ENCODE results near the gene LLGL1. TPM values are rescaled to one million over a fixed set of nuclear protein-coding genes. Genes with fewer than 3 reads are reported as not detected.

The LLGL1 gene
- polyA plus RNA-seq, 3 donors = 0.52 to 10.8 (median 0.76) TPM

DNA sequence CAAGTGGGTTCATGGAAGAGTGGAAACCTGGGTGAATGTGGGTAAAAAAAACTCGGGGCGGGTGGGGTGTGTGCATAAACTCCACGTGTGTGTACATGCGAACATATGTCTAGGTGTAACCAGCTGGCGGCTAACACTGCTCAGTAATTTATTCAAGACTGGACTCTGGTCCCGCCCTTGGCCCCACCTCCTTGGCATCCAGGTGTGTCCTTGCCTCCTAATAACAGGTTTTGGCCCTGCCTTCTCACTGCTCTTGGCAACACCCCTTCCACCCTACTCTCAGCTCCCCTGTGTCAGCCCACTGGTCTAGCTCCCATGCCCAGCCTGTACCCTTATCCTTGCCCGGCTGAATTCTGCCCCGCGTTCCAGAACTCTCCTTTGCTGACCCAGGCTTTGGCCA is 24.8 kb downstream of the LLGL1 start:
- no peak overlapping the region for H3K4me2 ChIP-seq (replicated peaks; ENCODE audit: extremely low read depth, low read length, poor library complexity, severe bottlenecking)
- Mint-ChIP-seq H3K27ac (peak overlapping the region in 3 of 7 donors; percentile 34 to 73 (median 41)), H3K4me1 (peaks cover 6% of the 10 kb centered on the region), H3K27me3 (ENCODE audit: low read depth in 3 of 3) (peaks cover 0 to 3% (median 1%) of the 10 kb centered on the region in 3 donors), H3K4me3 (no peak overlapping the region), H3K9me3 (no peaks in the 10 kb centered on the region), H3K36me3 (peaks cover 91 to 99% of the 10 kb centered on the region in 2 donors)
- H2AFZ ChIP-seq (ENCODE audit: insufficient read depth, low read depth, low read length, poor library complexity, severe bottlenecking) = no peak overlapping the region
- H3K27me3 ChIP-seq (ENCODE audit: control insufficient read depth in 2 of 2, insufficient read depth in 2 of 2, low read length in 2 of 2) = no peaks in the 10 kb centered on the region
- no peak overlapping the region for H3K9ac ChIP-seq (ENCODE audit: insufficient read depth, low read length, poor library complexity, severe bottlenecking)
- H3K4me3 ChIP-seq (replicated peaks in 1 of 3; ENCODE audit: low read depth in 2 of 3, low read length in 3 of 3) = no peak overlapping the region
- no peaks in the 10 kb centered on the region for H3K4me1 ChIP-seq (ENCODE audit: control insufficient read depth in 1 of 2, insufficient read depth in 2 of 2, low read length in 2 of 2)
- H3K79me2 ChIP-seq (ENCODE audit: insufficient read depth, low read length) = peaks cover 5% of the 10 kb centered on the region
- DNase-seq = no peak
- TF ChIP-seq CTCF (IDR thresholded peaks at IDR 0.05) = no peak
- H3K9me3 ChIP-seq (replicated peaks in 1 of 2; ENCODE audit: control insufficient read depth in 1 of 2, insufficient read depth in 1 of 2, low read length in 2 of 2) = no peaks in the 10 kb centered on the region
- intact Hi-C loops (cut with micrococcal nuclease) = no loop called here
- H3K27ac ChIP-seq (ENCODE audit: low read depth in 1 of 2, low read length in 2 of 2) = no peak overlapping the region
- peaks cover 87 to 97% of the 10 kb centered on the region in 2 donors for H3K36me3 ChIP-seq (replicated peaks in 1 of 2; ENCODE audit: control insufficient read depth in 1 of 2, insufficient read depth in 2 of 2, low read length in 2 of 2)
- peaks cover 93% of the 10 kb centered on the region for H4K20me1 ChIP-seq (ENCODE audit: insufficient read depth, low read length)
- WGBS (ENCODE audit: insufficient coverage) = 94% methylated on average over 9 of the region's 9 CpGs

DNA sequence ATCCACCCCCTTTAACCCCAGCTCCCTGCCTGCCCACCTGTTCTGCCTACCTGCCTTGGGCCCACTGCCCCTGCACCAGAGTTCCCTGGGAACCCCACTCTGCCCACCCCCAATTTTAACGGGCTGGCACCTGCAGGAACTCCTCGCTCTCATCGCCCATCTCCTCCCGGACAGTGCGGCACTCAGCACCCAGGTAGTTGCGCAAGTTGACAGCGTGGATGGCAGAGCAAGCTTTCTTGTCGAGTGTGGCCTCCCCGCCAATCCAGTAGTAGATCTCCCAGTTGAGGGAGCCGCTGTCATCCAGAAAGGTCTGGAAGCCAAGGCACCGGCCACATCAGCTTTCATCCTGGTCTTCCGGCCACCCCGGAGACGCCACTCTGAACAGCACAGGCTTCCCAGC is 25.3 kb downstream of the LLGL1 start:
- Mint-ChIP-seq H3K9me3 (no peaks in the 10 kb centered on the region), H3K4me1 (peaks cover 6% of the 10 kb centered on the region), H3K4me3 (no peak overlapping the region), H3K27me3 (ENCODE audit: low read depth in 3 of 3) (peaks cover 0 to 3% (median 1%) of the 10 kb centered on the region in 3 donors), H3K36me3 (peaks cover 91 to 99% of the 10 kb centered on the region in 2 donors), H3K27ac (peak overlapping the region in 2 of 7 donors; percentile 73 to 83)
- intact Hi-C loops (cut with micrococcal nuclease) = no loop called here
- no peak for DNase-seq
- Histone ChIP-seq H2AFZ (ENCODE audit: insufficient read depth, low read depth, low read length, poor library complexity, severe bottlenecking) (no peak overlapping the region), H3K36me3 (replicated peaks in 1 of 2; ENCODE audit: control insufficient read depth in 1 of 2, insufficient read depth in 2 of 2, low read length in 2 of 2) (peaks cover 87 to 97% of the 10 kb centered on the region in 2 donors), H3K9me3 (replicated peaks in 1 of 2; ENCODE audit: control insufficient read depth in 1 of 2, insufficient read depth in 1 of 2, low read length in 2 of 2) (no peaks in the 10 kb centered on the region), H3K27me3 (ENCODE audit: control insufficient read depth in 2 of 2, insufficient read depth in 2 of 2, low read length in 2 of 2) (no peaks in the 10 kb centered on the region), H3K4me1 (ENCODE audit: control insufficient read depth in 1 of 2, insufficient read depth in 2 of 2, low read length in 2 of 2) (no peaks in the 10 kb centered on the region), H3K4me3 (replicated peaks in 1 of 3; ENCODE audit: low read depth in 2 of 3, low read length in 3 of 3) (no peak overlapping the region), H3K79me2 (ENCODE audit: insufficient read depth, low read length) (peaks cover 9% of the 10 kb centered on the region), H3K27ac (ENCODE audit: low read depth in 1 of 2, low read length in 2 of 2) (no peak overlapping the region), H4K20me1 (ENCODE audit: insufficient read depth, low read length) (peaks cover 93% of the 10 kb centered on the region), H3K9ac (ENCODE audit: insufficient read depth, low read length, poor library complexity, severe bottlenecking) (no peak overlapping the region), H3K4me2 (replicated peaks; ENCODE audit: extremely low read depth, low read length, poor library complexity, severe bottlenecking) (no peak overlapping the region)
- WGBS (ENCODE audit: insufficient coverage) = 93% methylated on average over 14 of the region's 14 CpGs
- no peak for TF ChIP-seq CTCF (IDR thresholded peaks at IDR 0.05)
